Activated gamma-delta T cell treated with Interleukin-2 at 50 U/mL for 16 hours (primary cell): ENCODE data around the gene NDUFV1.

Experiments
- DNase-seq: peaks from one replicate; pipeline ENCODE4 v3.0.0-alpha.2; 2020

NDUFV1 gene

GRCh38 chr11:67641338-67642172 lies 34.8 kb downstream of the NDUFV1 start:
- no peak for DNase-seq

- DNase-seq = no peak
These were observed 35.7 kb downstream of the NDUFV1 start for GRCh38 chr11:67642173-67643120.

- no peak for DNase-seq
These were observed 37.3 kb downstream of the NDUFV1 start for GRCh38 chr11:67644042-67644441.

GRCh38 chr11:67644472-67645418 lies 38.0 kb downstream of the NDUFV1 start:
- DNase-seq = no peak

- no peak for DNase-seq
These were observed 39.1 kb downstream of the NDUFV1 start for GRCh38 chr11:67645521-67646461.

GRCh38 chr11:67646535-67647336 lies 40.0 kb downstream of the NDUFV1 start:
- DNase-seq = peak; percentile 41

- no peak for DNase-seq
These were observed 40.7 kb downstream of the NDUFV1 start for GRCh38 chr11:67647471-67647870.

- peak; percentile 58 for DNase-seq
These were observed 41.5 kb downstream of the NDUFV1 start for GRCh38 chr11:67648140-67648795.

- no peak for DNase-seq
These were observed 42.3 kb downstream of the NDUFV1 start for GRCh38 chr11:67648796-67649613.

GRCh38 chr11:67649634-67650510 lies 43.1 kb downstream of the NDUFV1 start:
- DNase-seq = no peak

GRCh38 chr11:67651976-67652781 lies 45.4 kb downstream of the NDUFV1 start:
- no peak for DNase-seq

GRCh38 chr11:67652965-67653845 lies 46.5 kb downstream of the NDUFV1 start:
- DNase-seq = no peak

GRCh38 chr11:67654225-67654624 lies 47.5 kb downstream of the NDUFV1 start:
- DNase-seq = no peak

- no peak for DNase-seq
These were observed 49.7 kb downstream of the NDUFV1 start for GRCh38 chr11:67656278-67656922.

GRCh38 chr11:67657300-67657699 lies 50.6 kb downstream of the NDUFV1 start:
- no peak for DNase-seq
